C4-2B (cell line): ENCODE results near the gene SHMT1.

Experiments used
- H3K27ac ChIP-seq: fragments of 450-650 bp; 2 replicates; pipeline ENCODE4 v1.5.1; 2017
- CTCF ChIP-seq: fragments of 450-650 bp; conservative IDR thresholded peaks from 2 replicates; pipeline ENCODE4 v1.5.1; 2017; ENCODE audit warnings: mild to moderate bottlenecking
- ZFX ChIP-seq: fragments of 450-650 bp; IDR thresholded peaks from 2 replicates; pipeline ENCODE4 v1.6.1; 2017

Gene SHMT1

GRCh38 chr17:18332909-18333489 lies 30.4 kb downstream of the SHMT1 start:
- TF ChIP-seq CTCF = no peak
- TF ChIP-seq ZFX = no peak
- H3K27ac ChIP-seq = no peak overlapping the region

- H3K27ac ChIP-seq = no peak overlapping the region
- TF ChIP-seq ZFX (no peak), CTCF (no peak)
Measured at GRCh38 chr17:18331879-18332278, 31.5 kb downstream of the SHMT1 start.

- H3K27ac ChIP-seq = no peak overlapping the region
- TF ChIP-seq ZFX = no peak
- no peak for TF ChIP-seq CTCF
Measured at GRCh38 chr17:18328643-18329204, 34.6 kb downstream of the SHMT1 start.

- no peak overlapping the region for H3K27ac ChIP-seq
- TF ChIP-seq CTCF = no peak
- TF ChIP-seq ZFX = no peak
Measured at GRCh38 chr17:18327556-18327955, 35.8 kb downstream of the SHMT1 start.

- no peak overlapping the region for H3K27ac ChIP-seq
- TF ChIP-seq ZFX (no peak), CTCF (no peak)
Measured at GRCh38 chr17:18327093-18327492, 36.3 kb downstream of the SHMT1 start.

GRCh38 chr17:18326572-18326971 lies 36.8 kb downstream of the SHMT1 start:
- TF ChIP-seq CTCF (no peak), ZFX (no peak)
- no peak overlapping the region for H3K27ac ChIP-seq

- no peak overlapping the region for H3K27ac ChIP-seq
- TF ChIP-seq ZFX = no peak
- TF ChIP-seq CTCF = no peak
Measured at GRCh38 chr17:18326039-18326438, 37.3 kb downstream of the SHMT1 start.
